ENCODE measurements around the gene HSPB6.
"Not testable (repeated sequence)": the region's sequence is repeated elsewhere in the genome, so short reads cannot be mapped to it uniquely, and the experiment has no call there.

Gene HSPB6

GRCh38 chr19:35797663-35798062 lies 40.8 kb upstream of the HSPB6 start:
- H3K4me1 ChIP-seq (ENCODE audit: low read depth, poor library complexity, severe bottlenecking), result no peaks in the 10 kb centered on the region
- no peak overlapping the region for H3K27ac ChIP-seq
- H2AFZ ChIP-seq (ENCODE audit: low read depth), result no peak overlapping the region
- H3K4me3 ChIP-seq (IDR thresholded peaks at IDR 0.05; ENCODE audit: insufficient read depth, low read depth, low read length), result no peak overlapping the region
- TF ChIP-seq CTCF (conservative IDR thresholded peaks at IDR 0.05; ENCODE audit: low read depth, low read length), result no peak
- H3K79me2 ChIP-seq (ENCODE audit: insufficient read depth, low read depth), result no peaks in the 10 kb centered on the region
- no peak overlapping the region for H3K9ac ChIP-seq
- H4K20me1 ChIP-seq (ENCODE audit: insufficient read depth), result no peaks in the 10 kb centered on the region
- no peaks in the 10 kb centered on the region for H3K36me3 ChIP-seq (ENCODE audit: insufficient read depth)
- no peak overlapping the region for H3K4me2 ChIP-seq
- H3K27me3 ChIP-seq (ENCODE audit: insufficient read depth, low read depth), result peaks cover 35% of the 10 kb centered on the region

GRCh38 chr19:35796645-35797542 lies 40.1 kb upstream of the HSPB6 start:
- Histone ChIP-seq H3K36me3 (ENCODE audit: insufficient read depth) (no peaks in the 10 kb centered on the region), H4K20me1 (ENCODE audit: insufficient read depth) (no peaks in the 10 kb centered on the region), H3K9ac (no peak overlapping the region), H3K4me2 (no peak overlapping the region), H2AFZ (ENCODE audit: low read depth) (no peak overlapping the region), H3K27me3 (ENCODE audit: insufficient read depth, low read depth) (peaks cover 30% of the 10 kb centered on the region), H3K79me2 (ENCODE audit: insufficient read depth, low read depth) (no peaks in the 10 kb centered on the region), H3K4me3 (IDR thresholded peaks at IDR 0.05; ENCODE audit: insufficient read depth, low read depth, low read length) (no peak overlapping the region), H3K27ac (no peak overlapping the region), H3K4me1 (ENCODE audit: low read depth, poor library complexity, severe bottlenecking) (no peaks in the 10 kb centered on the region)
- no peak for TF ChIP-seq CTCF (conservative IDR thresholded peaks at IDR 0.05; ENCODE audit: low read depth, low read length)

GRCh38 chr19:35795564-35795963 lies 38.7 kb upstream of the HSPB6 start:
- not testable (repeated sequence) for H3K9ac ChIP-seq; H2AFZ ChIP-seq (ENCODE audit: low read depth); H3K4me1 ChIP-seq (ENCODE audit: low read depth, poor library complexity, severe bottlenecking); H3K79me2 ChIP-seq (ENCODE audit: insufficient read depth, low read depth); H4K20me1 ChIP-seq (ENCODE audit: insufficient read depth); H3K4me2 ChIP-seq; H3K36me3 ChIP-seq (ENCODE audit: insufficient read depth); H3K4me3 ChIP-seq (IDR thresholded peaks at IDR 0.05; ENCODE audit: insufficient read depth, low read depth, low read length); H3K27ac ChIP-seq
- H3K27me3 ChIP-seq (ENCODE audit: insufficient read depth, low read depth), result peaks cover 18% of the 10 kb centered on the region

GRCh38 chr19:35793381-35794165 lies 36.7 kb upstream of the HSPB6 start:
- Histone ChIP-seq H3K9ac (no peak overlapping the region), H3K36me3 (ENCODE audit: insufficient read depth) (no peaks in the 10 kb centered on the region), H3K4me3 (IDR thresholded peaks at IDR 0.05; ENCODE audit: insufficient read depth, low read depth, low read length) (no peak overlapping the region), H3K27me3 (ENCODE audit: insufficient read depth, low read depth) (peaks cover 7% of the 10 kb centered on the region), H3K4me1 (ENCODE audit: low read depth, poor library complexity, severe bottlenecking) (no peaks in the 10 kb centered on the region), H3K4me2 (no peak overlapping the region), H3K27ac (no peak overlapping the region), H4K20me1 (ENCODE audit: insufficient read depth) (no peaks in the 10 kb centered on the region), H2AFZ (ENCODE audit: low read depth) (no peak overlapping the region), H3K79me2 (ENCODE audit: insufficient read depth, low read depth) (no peaks in the 10 kb centered on the region)
- no peak for TF ChIP-seq CTCF (conservative IDR thresholded peaks at IDR 0.05; ENCODE audit: low read depth, low read length)

Measured in KMS-11 (cell line).